Activated CD4-positive, alpha-beta T cell treated with anti-CD3 and anti-CD28 coated beads for 1 hour (primary cell): ENCODE data around the gene STC2.
"Not testable (repeated sequence)": the region's sequence is repeated elsewhere in the genome, so short reads cannot be mapped to it uniquely, and the experiment has no call there.

Source experiments
- DNase-seq: peaks from one replicate; pipeline ENCODE4 v3.0.0-alpha.2; 2020

The STC2 gene, protein sequence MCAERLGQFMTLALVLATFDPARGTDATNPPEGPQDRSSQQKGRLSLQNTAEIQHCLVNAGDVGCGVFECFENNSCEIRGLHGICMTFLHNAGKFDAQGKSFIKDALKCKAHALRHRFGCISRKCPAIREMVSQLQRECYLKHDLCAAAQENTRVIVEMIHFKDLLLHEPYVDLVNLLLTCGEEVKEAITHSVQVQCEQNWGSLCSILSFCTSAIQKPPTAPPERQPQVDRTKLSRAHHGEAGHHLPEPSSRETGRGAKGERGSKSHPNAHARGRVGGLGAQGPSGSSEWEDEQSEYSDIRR

DNA sequence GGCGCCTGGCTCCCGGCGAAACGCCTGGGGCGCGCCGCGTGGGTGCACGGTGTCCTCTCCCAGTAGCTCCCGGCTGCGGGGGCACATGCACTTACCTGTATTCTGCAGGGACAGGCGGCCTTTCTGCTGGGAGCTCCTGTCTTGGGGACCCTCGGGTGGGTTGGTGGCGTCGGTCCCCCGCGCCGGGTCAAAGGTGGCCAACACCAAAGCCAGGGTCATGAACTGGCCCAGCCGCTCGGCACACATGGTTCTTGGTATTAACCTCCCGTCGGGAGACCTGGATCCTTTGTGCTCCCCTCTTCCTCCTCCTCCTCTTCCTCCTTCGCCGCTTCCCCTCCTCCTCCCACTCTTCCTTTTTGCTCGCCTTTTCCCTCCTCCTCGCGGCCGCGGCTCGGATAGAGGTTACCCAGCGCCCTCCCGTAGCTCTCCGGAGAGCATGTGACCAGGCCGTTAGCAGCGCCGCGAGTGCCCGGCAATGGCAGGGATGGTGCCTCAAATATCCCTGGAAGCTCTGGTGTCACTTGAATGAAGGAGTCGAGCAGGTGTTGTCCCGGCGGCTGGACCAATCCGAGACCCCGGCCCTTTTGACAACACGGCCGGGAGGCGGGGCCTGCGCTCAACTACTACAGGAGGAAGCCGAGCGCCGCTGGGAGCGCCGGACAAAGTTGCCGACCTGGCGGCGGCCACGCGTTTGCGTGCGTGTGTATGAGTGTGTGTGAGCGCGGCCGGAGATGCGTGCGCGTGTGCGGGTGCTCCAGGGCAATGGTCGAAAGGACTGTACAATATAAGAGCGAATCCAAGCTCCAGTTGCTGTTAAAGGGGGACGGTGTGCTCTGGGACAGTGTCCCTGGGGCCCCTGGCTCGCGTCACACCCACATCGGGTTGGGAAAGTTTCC lies at the start of gene STC2:
Gene STC2 (minus strand): TSS at position 467 of the 896 bp plus-strand sequence. CDS start 221 bp downstream, at position 246.
- no peak for DNase-seq

DNA sequence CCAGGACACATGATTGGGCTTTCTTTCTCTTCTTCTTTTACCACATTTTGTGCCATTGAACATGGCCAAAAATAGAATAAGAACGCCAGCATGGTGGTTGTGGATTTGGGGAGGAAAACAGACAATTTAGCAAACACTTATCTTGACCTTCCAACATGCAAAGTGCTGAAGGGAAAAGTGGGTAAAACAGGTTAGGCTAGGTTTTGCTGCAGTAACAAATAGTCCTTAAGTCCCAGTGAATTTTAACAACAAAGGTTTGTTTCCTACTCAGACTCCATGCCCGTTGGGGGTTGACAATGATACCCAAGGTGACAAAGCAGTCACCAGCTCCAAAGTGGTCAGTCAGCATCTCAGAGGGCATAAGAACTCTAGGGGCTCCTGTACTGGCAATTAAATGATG lies 43.2 kb upstream of the STC2 start:
- no peak for DNase-seq

DNA sequence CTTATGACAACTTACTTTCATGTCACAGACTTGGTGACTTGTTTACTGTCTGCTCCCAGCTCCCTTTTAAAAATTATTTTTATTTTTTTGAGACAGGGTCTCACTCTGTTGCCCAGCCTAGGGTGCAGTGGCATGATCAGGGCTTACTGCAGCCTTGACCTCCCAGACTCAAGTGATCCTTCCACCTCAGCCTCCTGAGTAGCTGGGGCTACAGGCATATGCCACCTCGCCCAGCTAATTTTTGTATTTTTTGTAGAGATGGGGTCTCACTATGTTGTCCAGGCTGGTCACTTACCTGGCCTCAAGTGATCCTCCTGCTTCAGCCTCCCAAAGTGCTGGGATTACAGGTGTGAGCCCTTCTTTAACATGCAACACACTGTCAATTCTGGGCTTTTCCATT lies 35.2 kb upstream of the STC2 start:
- DNase-seq: not testable (repeated sequence)

DNA sequence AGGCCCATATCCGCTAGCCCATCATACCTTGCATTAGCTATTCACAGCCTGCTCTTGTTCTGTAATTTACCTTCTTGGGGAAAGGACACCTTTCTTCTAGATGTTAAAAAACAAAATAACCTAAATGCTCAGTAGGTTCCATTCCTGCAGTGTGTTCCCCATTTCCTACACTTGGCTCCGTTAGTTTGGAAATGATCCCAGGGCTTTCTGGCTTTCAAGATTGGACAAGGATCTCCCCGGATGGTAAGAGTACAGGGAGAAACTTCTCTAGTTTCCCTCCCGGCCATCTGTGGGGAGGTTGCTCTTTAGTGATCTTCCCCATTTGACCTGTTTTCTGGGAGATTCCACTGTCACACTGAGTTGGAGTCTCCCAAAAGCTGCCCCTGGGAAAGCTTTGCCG lies 27.3 kb upstream of the STC2 start:
- DNase-seq: no peak

DNA sequence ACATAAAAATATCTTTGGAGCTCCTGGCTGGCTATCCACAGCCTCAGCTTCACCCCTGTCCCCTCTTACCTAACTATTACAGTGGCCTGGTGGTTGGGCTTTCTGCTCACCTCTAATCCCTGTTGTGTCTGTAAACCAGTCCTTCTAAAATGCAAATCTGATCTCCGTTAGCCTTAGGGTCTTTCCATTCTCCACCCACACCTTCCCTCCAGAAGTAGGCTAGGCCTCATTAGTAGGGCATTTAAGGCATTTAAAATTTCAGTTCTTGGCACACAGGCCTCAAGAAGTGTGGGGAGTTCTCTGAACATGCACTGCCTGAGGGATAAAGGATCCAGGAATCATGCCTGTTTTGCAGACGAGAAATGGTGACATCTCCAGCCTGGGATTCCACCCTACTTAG lies 26.4 kb upstream of the STC2 start:
- no peak for DNase-seq

DNA sequence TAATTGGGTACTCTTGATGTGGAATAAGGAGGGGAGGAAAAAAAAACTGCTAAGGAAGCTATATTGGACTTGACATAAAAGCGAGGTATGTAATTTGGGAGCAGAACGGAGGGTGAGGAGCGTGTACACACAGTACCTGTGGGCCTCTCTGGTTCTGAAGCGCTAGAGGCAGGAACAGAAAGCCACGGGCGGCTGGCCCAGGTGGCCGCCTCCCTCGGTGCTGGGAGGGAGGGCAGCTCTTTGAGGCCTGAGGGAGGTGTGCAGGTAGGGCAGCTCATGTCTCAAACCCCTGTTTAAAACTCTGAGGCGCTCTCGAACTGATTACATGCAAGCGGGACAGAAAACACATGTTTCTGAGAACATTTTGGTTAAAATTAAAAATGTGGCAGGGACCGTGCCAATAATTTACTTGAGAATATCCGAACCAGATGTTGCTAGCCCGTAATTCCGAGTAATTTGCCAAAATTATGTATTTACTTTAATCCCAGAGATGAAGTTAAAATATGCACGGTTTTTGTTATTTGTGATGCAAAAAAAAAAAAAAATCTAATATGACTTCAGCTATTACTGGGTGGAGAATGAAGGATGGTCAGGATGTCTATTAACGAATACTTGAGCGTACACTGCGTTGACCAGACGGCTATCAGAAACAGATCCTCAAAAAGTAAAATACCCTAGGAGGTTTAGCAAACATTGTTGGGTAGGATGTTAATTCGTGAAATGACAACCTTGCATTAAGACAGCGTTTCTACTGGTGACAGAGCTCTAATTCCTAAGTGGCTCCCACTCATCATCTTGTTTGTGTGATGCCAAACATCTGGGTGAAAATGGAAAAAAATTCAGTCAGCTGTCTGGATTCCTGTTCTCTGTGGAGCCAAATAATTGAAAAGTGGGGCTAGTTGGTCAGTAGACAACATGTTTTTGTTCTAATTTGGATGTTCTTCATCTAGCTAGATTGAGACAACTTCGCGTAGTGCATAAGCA lies 24.4 kb upstream of the STC2 start:
- no peak for DNase-seq

DNA sequence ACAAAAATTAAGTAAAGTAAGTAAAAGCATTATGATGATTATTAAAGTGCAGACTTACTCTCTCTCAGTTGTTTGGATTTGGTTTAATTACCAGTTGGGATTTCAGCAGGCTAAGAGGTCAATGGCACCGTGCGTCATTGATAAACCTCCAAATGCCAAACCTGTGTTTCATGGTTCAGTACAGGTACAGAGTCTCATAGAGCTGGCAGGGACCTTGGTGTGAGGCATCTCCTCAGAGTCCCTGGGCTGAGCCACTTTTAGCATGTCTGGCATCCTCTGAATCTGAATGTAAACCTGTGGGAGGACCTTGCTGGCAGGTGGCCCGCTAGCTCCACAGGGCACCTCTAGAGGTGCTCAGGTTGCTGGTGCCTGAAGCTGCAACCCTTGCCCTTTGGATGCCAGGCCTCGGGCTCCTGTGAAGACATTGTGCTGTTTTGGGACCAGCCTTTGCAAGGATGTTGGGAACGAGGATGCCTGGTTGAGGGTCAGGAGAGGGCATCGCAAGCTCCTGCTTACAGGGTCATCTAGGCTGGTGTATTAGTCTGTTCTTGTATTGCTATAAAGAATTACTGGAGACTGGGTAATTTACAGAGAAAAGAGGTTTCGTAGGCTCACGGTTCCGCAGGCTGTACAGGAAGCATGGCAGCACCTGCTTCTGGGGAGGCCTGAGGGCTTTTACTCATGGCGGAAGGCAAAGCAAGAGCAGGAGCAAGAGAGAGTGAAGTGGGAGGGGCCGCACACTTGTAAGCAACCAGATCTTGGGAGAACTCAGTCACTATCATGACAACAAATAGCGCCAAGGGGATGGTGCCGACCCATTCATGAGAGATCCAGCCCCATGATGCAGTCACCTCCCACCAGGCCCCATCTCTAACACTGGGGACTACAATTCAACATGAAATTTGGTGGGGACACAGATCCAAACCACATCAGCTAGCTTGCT lies 14.9 kb upstream of the STC2 start:
- no peak for DNase-seq

DNA sequence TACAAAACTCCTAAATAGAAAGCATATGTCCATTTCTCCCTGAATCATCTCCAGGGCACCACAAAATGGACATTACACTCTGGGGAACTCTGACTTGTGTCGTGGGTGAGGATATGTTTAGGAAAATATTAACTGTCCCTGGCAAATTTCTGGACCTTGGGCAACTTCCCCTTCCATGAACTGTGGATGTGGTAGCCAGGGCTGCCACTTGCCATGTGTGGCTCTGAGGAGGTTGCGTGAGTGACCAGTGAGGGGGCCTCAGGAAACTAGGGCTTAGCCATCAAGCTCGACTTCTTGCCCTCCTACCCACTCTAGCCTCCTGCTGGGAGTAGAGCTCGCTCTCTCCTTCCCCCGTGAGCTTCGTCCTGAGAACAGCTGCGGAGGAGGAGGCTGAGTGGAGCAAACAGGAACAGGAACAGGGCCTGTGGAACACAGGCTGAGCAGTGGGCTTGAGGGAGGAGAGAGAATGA lies 13.8 kb upstream of the STC2 start:
- no peak for DNase-seq

DNA sequence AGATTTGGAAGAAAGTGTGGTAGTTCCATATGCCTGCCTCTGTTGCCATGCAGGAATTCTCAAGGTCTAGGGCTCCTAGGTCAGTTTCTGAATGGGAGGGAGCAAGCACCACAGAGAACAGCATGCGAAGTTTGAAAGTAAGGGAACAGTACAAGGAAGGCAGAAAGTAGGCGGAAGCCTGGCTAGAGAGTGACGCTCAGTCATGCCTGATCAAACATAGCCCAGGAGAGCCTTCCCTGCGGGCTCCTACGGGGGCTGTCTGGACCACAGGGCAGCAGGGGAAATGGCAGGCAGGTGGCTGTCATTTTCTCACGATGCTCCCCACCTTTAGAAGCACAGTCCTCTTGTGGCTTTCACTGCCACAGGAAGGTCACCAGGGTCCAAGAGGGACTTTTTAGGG lies 12.8 kb upstream of the STC2 start:
- no peak for DNase-seq

DNA sequence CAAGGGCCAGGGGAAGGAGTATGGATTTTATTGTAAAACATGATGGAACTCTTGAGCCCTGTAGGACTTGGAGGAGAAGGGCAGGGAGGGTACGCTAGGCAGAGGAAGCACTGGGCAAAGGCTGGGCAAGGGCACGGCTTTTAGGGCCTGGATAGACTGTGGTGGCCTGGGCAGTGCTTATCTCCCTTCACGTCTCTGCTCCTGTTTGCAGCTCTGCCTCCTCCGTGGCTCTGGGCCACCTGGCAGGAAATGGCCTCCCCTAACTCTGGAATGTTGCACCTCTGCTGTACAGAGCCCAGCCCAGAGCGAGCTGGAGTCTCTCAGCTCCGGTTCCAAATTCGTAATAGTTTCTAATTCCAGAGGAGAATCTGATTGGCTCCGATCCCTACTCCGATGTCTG lies 12.2 kb upstream of the STC2 start:
- no peak for DNase-seq

DNA sequence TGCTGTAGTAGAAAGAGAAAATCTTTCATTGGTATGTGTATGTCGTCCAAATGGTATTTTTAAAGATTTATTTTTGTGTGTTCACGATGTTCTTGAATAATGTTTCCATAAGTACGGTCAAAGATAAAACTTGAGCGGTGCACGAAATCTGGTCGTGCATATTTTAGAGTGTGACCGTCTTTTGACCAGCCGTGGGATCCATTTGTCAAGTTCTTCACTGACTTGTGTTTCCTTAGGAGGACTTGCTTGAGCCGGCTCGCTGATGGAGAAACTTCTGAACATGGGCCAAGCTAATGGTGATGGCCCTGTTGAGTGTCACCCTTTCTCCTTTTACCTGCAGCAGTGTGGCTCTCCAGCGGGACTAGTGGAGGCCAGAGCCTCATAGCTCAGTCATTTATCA lies 11.1 kb upstream of the STC2 start:
- no peak for DNase-seq

DNA sequence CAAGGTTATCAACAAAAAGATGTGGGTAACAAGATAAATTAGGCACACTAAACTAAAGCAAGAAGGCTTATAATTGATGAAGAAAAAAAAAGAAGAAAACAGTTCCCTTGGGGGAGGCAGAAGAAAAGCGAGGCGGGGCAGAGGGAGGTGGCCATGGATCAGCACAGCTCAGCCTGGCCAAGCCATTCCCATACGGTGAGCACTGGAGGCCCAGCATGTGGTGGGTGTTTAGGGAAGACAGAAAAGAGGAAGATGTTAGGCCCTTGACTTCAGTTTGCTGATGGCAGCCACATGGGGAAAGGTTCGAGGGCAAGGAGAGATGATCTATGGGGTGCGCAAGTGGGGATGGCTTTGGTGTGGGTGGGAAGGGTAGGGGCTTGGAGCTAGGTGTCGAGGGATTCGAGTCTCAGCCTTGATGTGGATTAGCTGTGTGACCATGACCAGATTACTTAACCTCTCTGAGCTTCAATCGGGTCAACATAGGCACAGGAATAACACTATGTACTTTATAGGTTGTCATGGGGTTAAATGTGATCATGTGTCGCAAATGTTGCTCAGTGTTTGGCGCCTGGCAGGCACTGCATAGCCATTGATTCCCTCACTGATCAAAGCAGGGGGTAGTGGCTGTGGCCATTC lies 10.3 kb upstream of the STC2 start:
- no peak for DNase-seq

DNA sequence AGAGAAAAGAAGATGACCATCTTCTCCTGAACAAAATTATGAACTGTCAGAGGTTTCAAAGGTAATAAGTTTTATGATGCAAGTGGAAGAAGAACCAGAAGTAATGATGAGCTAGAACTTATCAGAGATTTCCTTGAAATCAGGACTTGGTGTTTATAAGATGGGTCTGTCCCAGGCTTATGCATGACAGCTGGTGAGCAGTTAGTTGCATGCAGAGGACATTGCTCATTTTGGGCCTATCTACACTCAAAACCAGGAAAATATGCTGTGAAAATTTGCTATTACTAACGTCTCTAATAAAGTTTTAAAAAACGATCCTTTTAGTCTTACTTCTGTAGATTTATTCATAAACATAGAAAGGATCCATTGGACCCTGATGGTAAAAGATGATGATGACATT lies 6.6 kb upstream of the STC2 start:
- DNase-seq: no peak

DNA sequence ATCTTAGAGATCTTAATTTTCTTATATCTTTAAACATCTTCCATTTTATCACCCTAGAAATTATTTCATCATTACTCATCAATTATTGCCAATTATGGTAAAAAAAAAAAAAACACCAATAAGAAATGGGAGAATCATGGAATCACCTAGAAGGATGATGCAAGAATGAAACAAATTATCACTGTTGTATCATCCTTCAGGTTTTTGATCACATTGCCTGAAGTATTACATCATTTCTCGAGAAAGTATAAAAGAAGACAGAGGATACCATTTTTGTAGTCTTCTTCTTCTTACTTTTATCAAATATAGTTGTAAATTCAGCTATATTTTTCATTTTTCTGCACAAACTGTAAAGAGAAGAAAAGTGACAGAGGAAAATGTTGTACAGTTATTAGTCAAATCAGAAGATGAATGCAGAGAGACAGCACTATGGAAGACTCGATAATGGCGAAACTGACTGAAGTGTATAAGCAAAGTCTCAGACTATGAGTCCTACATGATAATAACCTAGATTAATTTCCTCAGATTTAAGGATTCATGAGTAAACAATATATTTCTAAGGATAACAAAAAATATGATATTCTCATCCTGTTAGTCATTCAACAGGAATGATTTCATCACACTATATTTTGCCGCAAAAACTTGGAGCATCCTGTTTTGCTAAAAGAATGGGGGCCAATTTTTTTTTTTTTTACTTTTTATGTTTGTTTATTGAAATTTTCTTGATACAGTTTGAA lies 5.9 kb upstream of the STC2 start:
- no peak for DNase-seq

DNA sequence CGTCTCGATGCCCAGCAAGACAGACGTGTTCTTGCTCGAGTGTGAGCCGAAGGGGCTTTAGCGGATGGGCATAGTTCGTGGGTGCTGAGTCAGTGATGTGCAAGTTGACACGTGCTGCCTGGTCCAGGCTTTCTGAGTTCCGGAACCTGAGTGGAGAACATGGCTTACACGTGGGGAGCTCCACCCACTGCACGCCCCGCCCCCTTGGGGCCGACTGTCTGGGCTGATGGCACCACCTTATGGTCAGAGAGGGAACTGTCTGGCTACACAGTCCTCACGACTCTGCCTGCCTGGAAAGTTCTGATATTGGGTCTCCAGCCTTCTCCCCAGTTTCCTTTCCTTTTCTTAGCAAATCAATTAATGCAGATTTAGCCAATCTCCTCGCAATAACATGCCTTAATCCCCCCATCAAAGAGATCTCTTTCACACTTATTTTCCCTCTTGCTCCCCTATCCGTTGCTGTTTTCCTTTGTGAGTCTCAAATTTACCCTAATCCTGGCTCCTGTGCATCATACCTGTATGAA lies 3.8 kb upstream of the STC2 start:
- DNase-seq: peak; percentile 54

DNA sequence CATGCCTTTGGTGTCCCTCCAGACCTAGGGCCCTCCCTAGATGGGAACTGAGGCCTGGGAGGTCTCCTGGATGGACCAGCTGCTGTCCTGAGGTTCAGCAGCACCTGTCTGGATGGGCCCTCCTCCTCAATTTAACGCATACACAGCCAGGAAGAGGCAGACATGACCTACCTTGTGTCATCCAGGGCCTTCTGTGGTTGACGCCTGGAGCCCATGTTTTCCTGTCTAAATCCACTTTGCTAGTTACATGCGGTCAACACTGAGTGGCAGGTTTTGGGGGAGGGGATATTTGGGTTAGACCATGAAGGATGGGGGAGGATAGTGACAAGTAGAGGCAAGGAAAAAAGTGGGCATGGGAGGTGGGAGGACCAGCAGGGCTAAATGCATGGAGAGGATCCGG lies 3.1 kb upstream of the STC2 start:
- no peak for DNase-seq

DNA sequence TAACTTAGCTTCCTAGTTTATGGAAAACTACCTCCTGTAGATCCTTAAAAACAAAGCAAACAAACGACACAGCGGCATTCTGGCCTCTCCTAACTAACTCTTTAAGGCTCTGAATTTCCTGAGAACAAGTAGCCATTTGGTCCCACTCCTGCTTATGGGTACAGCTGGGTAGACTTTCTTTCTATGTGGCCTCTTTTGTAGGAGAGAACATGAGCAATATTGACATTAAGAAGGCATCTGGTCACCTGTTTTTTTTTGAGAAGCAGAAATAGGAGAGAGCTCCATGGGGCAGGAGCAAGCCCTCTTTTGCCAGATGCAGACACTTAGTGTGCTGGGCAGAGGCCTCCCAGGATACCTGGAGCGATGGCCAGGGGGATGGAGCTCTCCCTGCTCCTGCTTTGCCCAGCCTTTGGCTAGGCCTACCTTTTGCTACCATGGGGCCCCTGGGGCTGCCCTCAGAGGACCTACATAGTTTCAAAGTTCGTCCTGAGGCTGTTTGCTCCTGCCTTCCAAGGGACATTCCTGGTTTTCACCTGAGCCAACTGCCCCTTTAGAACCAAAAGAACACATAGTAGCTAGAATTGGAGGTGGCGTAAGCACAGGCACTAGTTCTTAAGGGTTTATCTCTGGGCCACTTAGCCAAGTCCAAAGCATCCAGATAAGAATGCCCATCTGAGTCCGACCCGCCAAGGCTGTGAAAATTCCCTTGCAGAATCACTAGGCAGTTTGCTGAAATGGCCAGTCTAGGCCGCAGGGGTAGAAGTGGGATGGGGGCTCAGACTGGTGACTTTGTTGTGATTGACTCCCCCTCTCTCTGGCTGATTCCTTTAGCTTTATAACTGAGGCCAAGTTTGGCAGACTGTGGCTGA lies 2.4 kb upstream of the STC2 start:
- DNase-seq: no peak

DNA sequence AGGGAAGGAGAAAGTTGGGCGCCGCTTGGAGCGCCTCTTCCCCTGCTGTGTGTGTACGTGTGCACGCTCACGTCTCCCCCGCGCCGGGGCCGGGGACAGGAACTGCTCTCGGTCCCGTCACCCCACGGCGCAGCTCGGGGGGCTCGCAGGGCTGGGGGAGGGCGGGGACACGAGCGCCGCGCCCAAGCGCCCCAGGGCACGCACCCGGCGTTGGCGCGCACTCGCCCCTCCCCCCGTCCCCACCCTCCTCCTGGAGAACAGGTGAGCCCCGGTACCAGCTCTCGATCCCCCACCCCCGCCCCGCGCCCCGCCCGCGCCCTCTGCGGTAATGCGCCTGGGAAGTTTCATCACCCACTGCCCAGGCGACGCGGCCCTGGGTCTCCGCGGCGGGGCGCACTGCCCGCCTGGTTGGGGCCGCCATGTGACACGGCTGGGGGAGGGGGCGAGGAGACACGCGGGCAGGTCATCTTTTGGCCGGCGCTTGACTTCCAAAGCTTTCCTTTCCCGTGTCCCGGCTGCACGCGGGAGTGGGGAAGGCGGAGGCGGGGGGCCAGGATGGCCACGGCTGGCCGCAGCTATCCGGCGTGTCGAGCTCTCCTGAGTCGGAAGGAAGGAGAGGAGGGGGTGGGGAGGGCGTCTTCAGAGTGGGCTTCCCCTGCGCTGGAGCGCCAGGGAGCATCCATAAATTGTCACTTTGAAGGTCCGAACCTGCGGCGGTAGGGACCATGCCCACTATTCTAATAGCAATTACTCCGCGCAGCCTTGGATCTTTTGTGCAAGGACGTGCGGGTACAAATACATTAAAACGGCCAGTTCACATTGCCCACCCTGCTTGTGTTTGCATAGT lies 1.5 kb upstream of the STC2 start:
- DNase-seq: no peak
